ENCODE measurements around the gene ME3.

GRCh38 chr11:86435711-86436110 is 236.7 kb downstream of the ME3 start:
- TF ChIP-seq CTCF (IDR thresholded peaks at IDR 0.05) (no peak), NR3C1 (CRISPR knock-in tag; conservative IDR thresholded peaks at IDR 0.05; ENCODE audit: low read depth) (no peak), CREM (CRISPR knock-in tag; IDR thresholded peaks at IDR 0.05) (no peak), RELA (CRISPR knock-in tag; IDR thresholded peaks at IDR 0.05; ENCODE audit: borderline replicate concordance) (no peak), FOXP4 (CRISPR knock-in tag; IDR thresholded peaks at IDR 0.05) (no peak), USF2 (CRISPR knock-in tag; IDR thresholded peaks at IDR 0.05) (no peak), TP53 (CRISPR knock-in tag; IDR thresholded peaks at IDR 0.05) (no peak), FOXP1 (CRISPR knock-in tag; IDR thresholded peaks at IDR 0.05; ENCODE audit: borderline replicate concordance) (no peak)
